ENCODE data around the gene DNM3. TPM values are rescaled to one million over a fixed set of nuclear protein-coding genes. Genes with fewer than 3 reads are reported as not detected.

DNM3 gene
- total and polyA plus RNA-seq, 10 of the 15 experiments (the other 5 are each of a cell fraction or from before 2014, with no cell fraction given) = 0.03 to 1.5 (median 0.08) TPM; not detected in 3

DNA sequence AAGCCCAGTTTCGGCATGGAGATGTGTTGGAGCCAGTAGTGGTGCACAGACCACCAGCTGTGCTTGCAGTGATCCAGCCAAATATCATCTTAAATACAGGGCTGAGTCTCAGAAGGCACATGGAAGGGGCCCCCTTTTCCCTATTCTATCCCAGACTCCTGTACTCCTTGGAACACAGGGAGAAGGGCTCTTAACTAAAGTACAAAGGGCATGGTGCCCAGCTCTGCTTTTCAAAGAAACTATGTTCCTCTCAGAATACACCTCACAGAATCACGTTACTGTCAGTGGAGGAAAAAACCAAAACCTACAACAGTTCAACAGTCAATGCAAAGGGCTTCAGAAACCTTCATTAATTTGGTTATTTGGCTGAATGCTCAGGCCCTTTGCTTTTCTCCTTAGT lies 398.6 kb downstream of the DNM3 start:
- ChIA-PET POLR2A (no interaction called here), RAD21 (ENCODE audit: unreplicated experiment) (interaction anchor here (1.2 to 1.5 kb wide), 3 partner anchors 120 to 159 kb away, joined by 3 to 4 read pairs (median 3); no protein-coding TSS in a partner anchor), CTCF (interaction anchor here (1.4 kb wide), 1 partner anchor 140 kb away, joined by 3 read pairs; no protein-coding TSS in a partner anchor), SMC1A (ENCODE audit: uncharacterized antibody, unreplicated experiment) (interaction anchor here (0.7 to 1.7 kb wide), 8 partner anchors 10 to 103 kb away, joined by 3 to 7 read pairs (median 4); no protein-coding TSS in a partner anchor)
- H3K36me3 ChIP-seq (ENCODE audit: control insufficient read depth in 2 of 2, insufficient read depth in 2 of 2, low read length in 1 of 2) = no peaks in the 10 kb centered on the region
- H3K4me3 ChIP-seq = no peak overlapping the region
- no peak for DNase-seq (ENCODE audit: low read depth, low spot score)
- intact Hi-C loops (cut with micrococcal nuclease; ENCODE audit: unreplicated experiment) (no loop called here), in situ Hi-C loops (cut with MboI) (no loop called here)
- no peak overlapping the region for H2AFZ ChIP-seq (ENCODE audit: control insufficient read depth, low read depth, low read length)
- no peak overlapping the region for H3K9ac ChIP-seq (ENCODE audit: control insufficient read depth, insufficient read depth, low read length)
- no peak overlapping the region for H3K27ac ChIP-seq (ENCODE audit: control insufficient read depth, insufficient read depth)
- WGBS (ENCODE audit: insufficient coverage, insufficient replicate concordance, low lambda C conversion rate, missing lambda C conversion rate) = 21% methylated on average over 2 of the region's 2 CpGs
- no peaks in the 10 kb centered on the region for H3K27me3 ChIP-seq (replicated peaks in 1 of 2; ENCODE audit: control insufficient read depth in 2 of 2, insufficient read depth in 2 of 2, low read length in 1 of 2)
- no peak for TF ChIP-seq YY1 (IDR thresholded peaks at IDR 0.05; ENCODE audit: low read depth, low read length)
- no peak for TF ChIP-seq HCFC1 (IDR thresholded peaks at IDR 0.05; ENCODE audit: low read length)
- no peak for TF ChIP-seq NFXL1 (IDR thresholded peaks at IDR 0.05; ENCODE audit: borderline replicate concordance)
- TF ChIP-seq HDAC6 (IDR thresholded peaks at IDR 0.05; ENCODE audit: unreplicated experiment) = no peak
- TF ChIP-seq SMC3 (IDR thresholded peaks at IDR 0.05; ENCODE audit: borderline replicate concordance, low read length) = no peak
- TF ChIP-seq PAX8 (IDR thresholded peaks at IDR 0.05) = no peak
- no peak for TF ChIP-seq POLR2A (IDR thresholded peaks at IDR 0.05; ENCODE audit: low read depth, low read length)
- TF ChIP-seq, protein P1, sequence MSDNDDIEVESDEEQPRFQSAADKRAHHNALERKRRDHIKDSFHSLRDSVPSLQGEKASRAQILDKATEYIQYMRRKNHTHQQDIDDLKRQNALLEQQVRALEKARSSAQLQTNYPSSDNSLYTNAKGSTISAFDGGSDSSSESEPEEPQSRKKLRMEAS (IDR thresholded peaks at IDR 0.05; ENCODE audit: low read depth, low read length) = no peak
- TF ChIP-seq RBBP5 (conservative IDR thresholded peaks at IDR 0.05) = no peak
- TF ChIP-seq, protein P2, sequence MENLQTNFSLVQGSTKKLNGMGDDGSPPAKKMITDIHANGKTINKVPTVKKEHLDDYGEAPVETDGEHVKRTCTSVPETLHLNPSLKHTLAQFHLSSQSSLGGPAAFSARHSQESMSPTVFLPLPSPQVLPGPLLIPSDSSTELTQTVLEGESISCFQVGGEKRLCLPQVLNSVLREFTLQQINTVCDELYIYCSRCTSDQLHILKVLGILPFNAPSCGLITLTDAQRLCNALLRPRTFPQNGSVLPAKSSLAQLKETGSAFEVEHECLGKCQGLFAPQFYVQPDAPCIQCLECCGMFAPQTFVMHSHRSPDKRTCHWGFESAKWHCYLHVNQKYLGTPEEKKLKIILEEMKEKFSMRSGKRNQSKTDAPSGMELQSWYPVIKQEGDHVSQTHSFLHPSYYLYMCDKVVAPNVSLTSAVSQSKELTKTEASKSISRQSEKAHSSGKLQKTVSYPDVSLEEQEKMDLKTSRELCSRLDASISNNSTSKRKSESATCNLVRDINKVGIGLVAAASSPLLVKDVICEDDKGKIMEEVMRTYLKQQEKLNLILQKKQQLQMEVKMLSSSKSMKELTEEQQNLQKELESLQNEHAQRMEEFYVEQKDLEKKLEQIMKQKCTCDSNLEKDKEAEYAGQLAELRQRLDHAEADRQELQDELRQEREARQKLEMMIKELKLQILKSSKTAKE (IDR thresholded peaks at IDR 0.05; ENCODE audit: low read depth, poor library complexity, severe bottlenecking) = no peak
- ATAC-seq = no peak
- no TSS peak for BruUV-seq (replicated peaks)
- FAIRE-seq = no peak
- H3K9me3 ChIP-seq (replicated peaks; ENCODE audit: control insufficient read depth, insufficient read depth, low read length) = no peaks in the 10 kb centered on the region; the same call in 2 of the 3 replicates
- no peaks in the 10 kb centered on the region for H3K4me1 ChIP-seq (ENCODE audit: control insufficient read depth, insufficient read depth, low read length)
- no peaks in the 10 kb centered on the region for H3K79me2 ChIP-seq (ENCODE audit: control insufficient read depth, insufficient read depth, low read length)
- no peak overlapping the region for H3K4me2 ChIP-seq (ENCODE audit: control insufficient read depth, insufficient read depth)
- H4K20me1 ChIP-seq (ENCODE audit: control insufficient read depth, insufficient read depth) = no peaks in the 10 kb centered on the region

Data from GM12878 (cell line).